GM20431 (cell line): ENCODE results near the gene ADAMTS17.

ENCODE experiments used
- in situ Hi-C: fragments of 300-500 bp; cut with MseI, MboI; formaldehyde crosslinking; loops from one replicate; pipeline ENCODE4 v1.15.0; 2020; ENCODE audit warnings: low sequenced_read_pairs; ENCODE audit not compliant: unreplicated experiment

ADAMTS17 gene

DNA sequence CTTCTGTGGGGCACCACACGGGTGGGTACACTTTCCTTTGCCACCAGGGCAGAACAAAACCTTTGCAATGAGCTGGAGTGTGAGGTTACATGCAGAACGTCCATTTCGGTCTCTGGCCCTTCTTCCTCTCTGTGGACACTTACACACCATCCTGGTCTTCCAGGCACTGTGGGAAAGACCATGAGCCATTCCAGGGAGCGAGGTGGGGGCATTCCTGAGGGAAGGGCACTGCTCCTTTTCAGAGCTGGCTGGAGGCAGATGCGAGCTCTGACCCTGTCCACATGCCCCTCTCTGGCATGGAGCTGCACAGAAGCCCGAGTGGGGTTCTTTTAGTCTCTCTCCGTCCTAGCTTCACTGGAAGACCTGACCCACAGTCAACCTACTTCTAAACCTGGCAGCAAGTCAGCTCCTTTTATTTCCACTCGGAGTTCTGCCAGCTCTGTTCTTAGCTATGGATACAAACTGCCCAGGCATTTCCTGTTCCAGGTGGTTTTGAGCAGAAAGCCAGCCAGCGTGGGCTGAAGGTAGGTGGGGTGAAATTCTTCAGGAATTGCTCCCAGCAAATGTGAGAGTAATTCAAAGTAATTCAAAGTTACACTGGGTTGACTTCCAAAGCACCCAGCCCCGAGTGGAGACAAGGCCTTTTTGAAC, 281.4 kb downstream of the ADAMTS17 start:
- in situ Hi-C loops, result no loop called here

DNA sequence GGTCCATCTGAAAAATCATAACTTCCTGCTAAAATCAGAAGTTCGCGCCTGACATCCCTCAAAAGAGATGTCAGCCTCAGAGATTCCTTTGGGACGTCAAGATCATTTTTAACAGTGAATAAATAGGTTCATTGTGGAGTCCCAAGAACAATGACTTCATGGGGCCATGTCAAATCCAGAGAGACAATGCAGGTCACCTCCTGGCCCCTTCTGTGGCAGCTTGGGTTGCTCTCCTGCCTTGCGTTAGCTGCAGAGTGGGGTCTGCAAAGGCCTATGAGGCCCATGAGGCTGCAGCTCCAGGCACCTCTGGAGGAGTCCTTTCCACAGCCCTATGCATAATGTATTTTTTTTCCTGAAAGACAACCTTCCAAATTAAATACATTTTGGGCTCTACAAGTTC, 282.3 kb downstream of the ADAMTS17 start:
- in situ Hi-C loops, result no loop called here

DNA sequence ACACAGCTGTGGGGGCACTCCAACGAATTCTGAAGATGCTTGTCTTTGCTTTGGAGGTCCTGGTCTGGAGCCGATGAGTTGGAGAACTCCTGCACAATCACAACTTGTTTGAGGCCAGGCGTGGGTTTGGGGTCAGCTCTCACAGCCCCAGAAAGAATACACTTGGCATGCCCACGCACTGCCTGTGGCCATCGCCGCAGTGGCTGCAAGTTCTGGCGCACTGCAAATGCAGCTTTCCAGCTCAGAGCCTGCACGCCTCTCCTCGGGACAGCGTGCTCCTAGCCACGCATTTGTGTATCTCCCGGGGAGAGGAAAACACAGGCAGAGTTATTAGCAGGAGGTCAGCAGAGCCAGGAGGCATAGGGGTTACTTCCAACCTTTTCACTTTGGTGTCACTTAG, 282.7 kb downstream of the ADAMTS17 start:
- in situ Hi-C loops, result no loop called here

DNA sequence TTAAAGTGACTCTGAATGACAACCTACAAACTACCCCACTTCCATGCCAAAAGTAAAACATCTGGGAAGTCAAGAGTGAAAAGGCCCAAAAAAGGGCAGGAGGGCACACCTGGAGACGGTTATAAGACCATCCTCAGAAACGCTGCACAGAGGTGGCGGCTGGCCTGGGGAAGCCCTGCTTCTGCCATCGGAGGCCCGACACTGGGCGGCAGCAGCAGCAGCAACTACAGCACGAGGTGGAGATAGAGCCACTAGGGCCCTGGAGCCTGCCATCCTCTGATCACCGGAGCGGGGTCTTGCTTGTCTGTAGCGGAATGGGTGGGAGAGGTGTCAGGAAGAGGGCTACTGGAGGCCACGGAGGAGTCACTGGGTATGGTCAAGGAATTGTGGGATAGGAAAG, 283.3 kb downstream of the ADAMTS17 start:
- in situ Hi-C loops, result no loop called here

DNA sequence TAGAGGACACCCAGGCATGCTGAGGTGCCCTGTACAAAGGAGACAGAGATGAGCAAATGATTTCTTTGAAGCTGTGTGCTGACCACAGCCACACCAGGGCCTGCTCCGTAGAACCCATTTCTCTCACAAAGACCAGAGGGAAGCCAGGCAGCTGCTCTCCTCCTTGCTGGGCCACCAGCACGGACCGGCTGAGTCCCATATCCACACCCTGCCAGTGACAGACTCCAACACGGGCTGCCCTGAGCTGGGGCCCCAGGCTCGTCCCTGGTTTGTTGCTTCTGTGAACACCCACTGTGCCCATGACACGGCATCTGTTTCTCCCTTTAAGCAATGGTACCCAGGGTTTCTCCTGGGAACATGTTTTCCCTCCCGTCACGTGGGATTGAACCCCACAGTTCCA, 284.5 kb downstream of the ADAMTS17 start:
- in situ Hi-C loops, result no loop called here

DNA sequence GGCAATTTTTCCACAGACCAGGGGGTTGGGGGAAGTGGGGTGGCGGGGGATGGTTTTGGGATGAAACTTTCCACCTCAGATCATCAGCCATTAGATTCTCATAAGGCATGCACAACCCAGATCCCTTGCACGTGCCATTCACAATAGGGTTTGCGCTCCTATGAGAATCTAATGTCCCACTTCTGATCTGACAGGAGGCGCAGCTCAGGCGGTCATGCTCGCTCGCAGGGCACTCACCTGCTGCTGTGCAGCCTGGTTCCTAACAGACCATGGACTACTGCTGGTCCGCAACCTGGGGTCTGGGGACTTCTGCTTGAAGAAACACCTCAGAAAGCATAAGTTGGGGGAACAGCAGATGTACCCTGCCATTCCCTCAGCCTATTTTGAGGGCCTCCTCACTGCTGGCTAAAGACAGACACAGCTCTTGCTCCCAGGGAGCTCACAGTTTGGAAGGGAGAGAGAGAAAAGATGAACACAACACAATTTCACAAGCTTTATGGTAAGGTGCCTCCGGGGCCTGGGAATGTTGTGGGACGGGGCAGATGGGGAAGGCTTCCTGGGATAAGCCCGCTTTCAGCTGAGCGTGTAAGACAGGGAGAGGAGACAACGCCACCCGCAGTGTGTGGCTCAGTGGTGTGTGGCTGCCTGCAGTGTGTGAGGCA, 285.2 kb downstream of the ADAMTS17 start:
- in situ Hi-C loops, result no loop called here

DNA sequence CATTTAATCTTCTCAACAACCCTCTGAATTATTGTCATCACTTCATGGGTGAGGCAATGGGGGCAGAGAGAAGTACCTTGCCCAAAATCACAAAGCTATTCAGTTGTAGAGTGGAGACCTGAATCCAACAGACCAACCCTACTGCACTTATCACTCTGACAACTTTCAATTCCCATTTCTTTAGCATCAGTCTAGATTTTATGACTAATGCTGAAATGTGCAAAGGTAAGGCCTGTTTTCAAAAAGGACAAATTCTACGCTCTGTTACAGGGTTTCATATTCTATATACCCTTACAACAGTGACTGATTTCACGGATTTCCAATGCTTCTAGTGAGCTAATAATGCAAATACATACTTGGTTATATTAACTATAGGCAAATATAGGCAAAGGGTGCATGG, 286.0 kb downstream of the ADAMTS17 start:
- in situ Hi-C loops, result no loop called here

DNA sequence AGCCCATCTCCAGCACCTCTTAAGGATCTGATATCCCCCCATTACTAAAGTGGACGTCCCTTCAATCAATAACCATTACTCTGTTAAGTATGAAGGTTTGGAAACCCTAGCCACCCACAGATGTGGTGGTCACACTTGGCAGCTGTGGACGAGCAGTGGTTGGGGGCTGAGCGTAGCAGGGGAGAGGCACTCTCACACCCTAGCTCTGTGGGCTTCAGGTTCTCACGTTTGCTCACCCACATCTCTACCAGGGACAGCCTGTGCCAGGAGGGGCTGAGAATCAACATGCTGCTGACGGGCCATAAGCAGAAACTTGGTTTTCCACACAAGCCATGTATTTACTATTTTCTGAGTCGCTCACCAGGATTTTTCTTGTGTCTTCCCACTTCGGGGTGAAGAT, 287.2 kb downstream of the ADAMTS17 start:
- in situ Hi-C loops, result no loop called here

DNA sequence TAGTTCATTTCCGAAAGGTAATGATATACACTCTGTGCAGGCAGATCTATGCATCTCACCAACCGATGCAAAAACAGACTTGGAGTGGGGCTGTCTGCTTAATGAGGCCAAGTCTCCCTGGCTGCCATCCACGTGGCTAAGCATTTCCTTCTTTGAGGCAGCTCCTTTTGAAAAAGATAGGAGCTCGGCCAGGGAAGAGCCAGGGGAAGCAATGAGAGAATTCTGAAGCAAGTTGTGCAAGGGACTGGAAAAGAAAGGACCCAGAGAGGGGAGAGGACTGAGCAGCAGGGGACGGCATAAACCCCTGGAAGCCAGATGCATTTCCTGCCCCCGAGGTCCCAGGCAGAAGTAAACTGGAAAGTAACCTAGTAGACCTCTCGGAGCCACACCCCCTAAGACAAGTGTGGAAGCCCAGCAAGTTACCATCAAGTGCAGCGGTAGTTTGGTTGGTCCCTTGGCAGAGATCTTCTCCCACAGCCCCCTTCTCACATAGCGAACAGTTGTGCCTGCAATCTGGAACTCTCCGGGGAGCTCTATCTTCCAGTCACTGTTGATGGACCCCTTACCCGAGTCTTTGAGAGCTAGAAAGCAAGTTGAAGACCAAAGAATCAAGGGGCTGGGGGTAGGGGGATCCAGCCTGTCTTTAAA, 288.2 kb downstream of the ADAMTS17 start:
- in situ Hi-C loops, result no loop called here

DNA sequence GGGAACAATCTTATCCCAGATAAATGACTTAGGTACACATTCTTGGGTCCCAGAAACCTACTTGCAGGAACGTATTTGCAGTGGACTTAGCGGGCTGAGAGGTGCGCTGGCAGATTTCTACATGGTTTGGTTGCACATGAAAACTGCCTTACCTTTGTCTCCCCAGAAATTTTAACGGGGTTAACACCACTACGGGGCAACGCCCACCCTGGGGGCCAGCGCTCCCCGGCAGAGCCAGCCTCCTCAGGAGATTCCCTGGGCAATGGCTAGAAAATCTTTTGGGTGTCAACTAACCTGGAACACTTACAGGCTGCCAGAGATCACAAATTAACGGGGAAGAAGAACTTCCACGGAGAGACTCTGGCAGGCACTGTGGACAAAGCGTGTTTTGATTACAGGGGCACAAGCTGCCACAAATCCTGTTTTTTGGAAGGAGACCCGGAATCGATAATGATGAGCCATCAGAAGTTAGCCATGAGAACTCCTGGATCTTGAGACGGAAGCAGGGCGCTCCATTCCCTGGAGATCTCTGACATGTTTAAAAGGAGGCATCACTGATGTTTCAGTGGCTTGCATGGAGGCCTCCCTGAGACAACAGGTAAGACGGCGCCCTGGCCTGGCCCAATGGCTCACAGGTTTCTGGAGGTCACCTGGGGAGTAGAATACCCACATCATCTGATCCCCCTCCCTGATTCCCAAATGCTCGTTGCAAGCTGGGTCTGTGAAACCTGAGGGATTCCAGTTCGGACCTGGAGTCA, 288.9 kb downstream of the ADAMTS17 start:
- in situ Hi-C loops, result no loop called here

DNA sequence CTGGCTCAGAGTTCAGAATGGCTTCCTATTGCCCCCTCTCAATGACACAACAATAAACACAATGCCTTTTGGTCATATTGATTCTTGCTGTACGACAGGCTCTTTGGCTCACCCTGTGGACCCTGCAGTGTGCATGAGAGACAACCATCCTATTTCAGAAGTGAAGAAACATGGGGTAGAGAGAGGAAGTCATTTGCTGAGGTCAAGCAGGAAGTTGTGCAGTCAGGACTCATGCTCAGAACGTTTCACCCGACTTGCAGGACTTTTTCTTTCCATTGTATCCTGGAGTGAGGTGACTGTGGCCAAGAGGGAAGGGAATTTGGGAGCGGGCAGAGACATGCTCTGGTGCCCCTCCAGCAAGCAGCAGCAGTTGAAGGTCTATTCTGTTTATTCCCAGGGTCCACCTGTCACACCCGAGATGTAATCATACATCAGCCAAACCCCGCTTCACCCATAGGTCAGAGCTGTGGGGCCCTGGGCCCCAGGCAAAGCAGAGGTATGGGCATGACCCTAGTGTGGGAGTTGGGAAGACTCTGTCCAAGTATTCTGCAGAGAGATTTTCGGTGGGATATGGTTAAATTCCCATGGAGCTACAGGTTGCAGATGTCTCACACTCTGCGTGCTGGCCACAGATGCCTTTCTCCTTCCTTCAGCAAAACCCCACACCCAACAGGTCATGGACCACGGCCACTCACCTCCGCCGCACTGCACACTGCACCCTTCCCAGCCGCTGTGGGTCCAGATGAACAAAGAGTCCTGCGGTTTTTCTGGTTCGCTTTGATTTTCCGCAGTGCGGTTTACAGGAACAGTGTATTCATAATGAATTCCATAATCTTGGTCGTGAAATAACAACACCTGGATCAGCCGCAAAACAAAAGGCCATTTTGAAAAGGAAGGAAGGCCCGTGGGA, 290.6 kb downstream of the ADAMTS17 start:
- in situ Hi-C loops, result no loop called here

DNA sequence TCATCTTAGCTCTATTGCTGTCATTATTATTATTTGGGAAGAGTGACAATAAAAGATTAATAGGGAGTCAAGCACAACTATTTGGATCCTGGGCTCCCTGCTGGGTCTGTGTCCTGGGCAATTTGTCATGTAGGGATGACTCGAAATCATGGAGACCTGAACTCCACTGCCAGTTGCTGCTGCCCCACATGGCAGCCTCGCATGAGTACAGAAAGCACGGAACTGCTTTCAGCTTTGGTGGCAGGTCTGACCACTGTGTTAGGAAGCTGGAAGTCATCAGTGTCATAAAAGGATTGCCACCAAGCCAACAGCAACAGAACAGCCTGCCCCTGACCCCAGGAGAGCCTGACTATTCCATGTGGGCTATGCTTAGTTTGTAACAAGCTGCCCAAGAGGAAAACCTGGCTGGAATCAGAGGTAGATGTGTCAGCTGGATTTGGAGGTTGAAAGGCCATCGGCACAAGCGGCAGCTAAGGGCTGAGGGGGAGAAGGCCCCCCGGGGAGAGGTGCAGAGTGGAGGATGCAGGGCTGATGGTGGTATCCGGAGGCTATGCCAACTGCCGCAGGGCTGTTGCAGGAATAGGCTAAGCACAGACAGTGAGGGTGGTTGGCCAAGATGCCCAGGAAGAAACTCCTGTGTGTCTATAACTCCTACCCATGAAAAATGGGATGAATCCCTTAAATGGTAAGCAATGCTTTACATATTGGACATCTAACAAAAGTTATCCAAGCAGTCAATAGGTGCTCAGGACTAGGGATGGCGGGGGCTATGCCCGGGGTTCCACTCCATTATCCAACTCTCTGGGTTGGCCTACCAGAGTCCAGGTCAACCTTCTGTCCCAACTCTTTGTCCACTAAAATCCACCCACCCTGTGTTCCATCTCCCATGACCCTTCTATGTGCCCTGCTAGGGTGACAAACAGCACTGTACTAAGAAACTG, 291.6 kb downstream of the ADAMTS17 start:
- in situ Hi-C loops, result no loop called here

DNA sequence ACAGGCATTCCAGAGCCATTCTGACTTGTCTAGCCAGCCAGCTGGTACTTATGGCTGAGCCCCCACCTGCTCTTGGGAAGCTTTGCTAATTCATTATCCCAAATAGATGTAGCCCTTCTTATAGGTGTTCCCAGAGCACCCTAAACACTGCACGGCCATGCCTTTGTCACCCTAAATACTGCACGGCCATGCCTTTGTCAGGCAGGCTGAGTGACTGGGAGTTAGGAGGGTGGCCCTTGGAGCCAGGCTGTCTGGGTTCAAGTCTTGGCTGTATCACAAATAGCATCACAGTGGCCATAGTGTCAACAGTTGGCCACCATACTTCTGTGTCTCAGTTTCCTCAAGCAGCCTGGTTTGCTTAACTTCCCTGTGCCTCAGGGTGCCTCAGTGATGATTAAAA, 292.3 kb downstream of the ADAMTS17 start:
- in situ Hi-C loops, result no loop called here

DNA sequence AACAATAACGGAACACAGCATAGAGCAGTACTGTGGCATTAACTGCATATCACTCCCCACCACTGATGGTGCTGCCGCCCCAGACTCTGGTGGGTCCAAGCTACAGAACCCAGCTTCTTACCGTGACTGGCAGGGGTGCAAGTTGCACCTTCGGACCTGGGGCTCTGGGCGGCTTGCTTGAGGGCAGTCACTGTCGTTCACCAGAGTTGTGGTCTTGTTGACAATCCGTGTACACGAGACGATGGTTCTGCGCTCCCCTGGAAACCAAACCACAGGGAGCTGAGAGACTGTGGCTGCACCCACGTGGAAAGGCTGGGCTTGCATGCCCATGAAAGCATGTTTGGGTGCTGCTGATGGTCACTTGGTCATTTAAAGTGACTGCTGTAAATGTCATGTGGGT, 293.0 kb downstream of the ADAMTS17 start:
- in situ Hi-C loops, result no loop called here

DNA sequence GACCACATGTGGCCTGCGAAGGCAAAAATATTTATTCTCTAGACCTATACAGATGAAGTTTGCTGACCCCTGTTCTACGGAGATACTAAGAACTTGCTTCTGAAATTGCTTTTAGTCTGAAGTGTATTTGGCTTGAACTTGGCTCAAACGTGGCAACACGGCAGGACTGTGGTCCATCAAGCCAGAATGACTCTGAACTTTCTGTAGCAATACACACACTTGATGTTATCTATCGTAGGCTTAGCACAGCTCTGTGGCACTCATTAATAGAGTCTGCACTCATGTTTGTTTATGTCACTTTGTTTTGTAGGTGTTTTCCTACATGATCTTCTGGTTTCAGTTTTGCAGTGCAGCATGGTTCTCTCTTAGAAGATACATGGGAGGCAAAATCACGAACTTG, 298.1 kb downstream of the ADAMTS17 start:
- in situ Hi-C loops, result no loop called here

DNA sequence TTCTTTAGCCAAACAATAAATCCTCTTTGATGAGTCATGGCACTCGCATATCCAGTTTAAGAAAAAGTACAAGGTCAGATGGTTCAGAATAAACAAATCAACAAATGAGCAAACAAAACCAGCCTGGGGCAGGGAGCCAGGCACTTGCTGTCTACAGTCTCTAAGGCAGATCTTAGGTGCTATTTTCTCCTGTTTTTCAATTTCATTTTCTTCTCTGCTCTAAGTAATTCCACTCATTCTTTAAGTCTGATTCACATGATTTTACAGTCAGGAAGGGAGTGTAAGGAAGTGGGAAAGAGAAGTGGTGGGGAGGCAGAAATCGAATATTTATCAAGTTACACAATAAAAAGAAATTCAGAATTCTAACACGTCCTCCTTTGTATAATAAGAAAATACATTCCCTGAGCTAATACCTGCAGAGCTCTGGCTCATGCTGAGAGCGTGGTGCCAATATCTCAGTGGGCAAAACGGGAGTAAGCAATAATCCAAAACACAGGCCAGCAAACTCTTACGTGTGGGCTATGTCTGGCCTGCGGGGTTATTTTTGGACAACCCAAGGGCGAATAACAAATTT, 298.6 kb downstream of the ADAMTS17 start:
- in situ Hi-C loops, result no loop called here

DNA sequence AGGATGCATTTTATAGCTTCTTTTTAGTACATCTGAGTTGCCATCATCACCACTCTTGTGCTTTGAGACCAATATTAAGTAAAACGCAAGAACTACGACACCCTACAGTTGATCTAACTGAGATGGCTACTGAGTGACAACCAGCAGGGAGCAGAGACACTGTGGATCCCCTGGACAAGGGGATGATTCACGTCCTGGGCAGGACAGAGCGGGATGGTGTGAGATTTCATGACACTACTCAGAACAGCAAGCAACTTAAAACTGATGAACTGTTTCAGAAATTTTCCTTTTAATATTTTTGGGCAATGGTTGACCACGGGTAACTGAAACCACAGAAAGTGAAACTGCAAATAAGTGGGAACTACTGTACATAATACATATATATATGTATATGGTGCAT, 299.2 kb downstream of the ADAMTS17 start:
- in situ Hi-C loops, result no loop called here

DNA sequence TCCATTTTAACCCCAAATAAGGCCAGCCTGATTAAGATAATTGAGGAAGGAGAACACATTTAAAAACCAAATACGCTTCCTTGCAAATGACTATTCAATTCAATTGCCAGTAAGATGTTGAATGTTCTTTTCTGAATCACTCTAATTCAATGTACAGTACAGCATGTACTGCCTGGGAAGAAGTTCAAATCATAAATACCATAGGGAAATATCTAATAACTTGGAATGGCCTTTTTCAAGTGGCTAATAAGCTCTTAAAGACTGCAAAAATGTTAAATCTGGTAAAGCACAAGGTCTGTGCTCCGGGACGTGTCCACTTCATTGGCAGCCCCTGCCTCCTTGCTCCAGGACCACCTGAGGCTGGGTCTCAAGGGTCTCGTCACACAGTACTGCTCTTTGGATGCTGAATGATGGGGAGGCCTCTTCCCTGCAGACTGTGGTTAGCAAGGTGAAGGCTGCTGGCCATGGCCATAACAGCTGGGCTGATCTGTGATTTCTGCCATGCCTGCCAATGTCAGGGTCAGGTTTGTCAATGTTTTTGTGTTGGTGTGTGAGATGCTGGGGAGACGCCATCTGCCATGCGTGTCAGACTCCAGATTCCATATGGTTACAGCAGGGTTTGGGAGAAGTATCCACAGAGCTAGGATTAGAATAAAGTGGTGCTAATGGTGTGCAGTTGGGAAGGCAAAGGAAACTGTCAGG, 300.5 kb downstream of the ADAMTS17 start:
- in situ Hi-C loops, result no loop called here
